ENCODE data around the gene NGF. TPM values are rescaled to one million over a fixed set of nuclear protein-coding genes. Genes with fewer than 3 reads are reported as not detected.

NGF gene
- total and polyA plus RNA-seq, 2 of the 8 experiments (the other 6 are each of a cell fraction or from before 2014, with no cell fraction given), result 1.6 TPM; not detected in 1

- TF ChIP-seq, protein P1, sequence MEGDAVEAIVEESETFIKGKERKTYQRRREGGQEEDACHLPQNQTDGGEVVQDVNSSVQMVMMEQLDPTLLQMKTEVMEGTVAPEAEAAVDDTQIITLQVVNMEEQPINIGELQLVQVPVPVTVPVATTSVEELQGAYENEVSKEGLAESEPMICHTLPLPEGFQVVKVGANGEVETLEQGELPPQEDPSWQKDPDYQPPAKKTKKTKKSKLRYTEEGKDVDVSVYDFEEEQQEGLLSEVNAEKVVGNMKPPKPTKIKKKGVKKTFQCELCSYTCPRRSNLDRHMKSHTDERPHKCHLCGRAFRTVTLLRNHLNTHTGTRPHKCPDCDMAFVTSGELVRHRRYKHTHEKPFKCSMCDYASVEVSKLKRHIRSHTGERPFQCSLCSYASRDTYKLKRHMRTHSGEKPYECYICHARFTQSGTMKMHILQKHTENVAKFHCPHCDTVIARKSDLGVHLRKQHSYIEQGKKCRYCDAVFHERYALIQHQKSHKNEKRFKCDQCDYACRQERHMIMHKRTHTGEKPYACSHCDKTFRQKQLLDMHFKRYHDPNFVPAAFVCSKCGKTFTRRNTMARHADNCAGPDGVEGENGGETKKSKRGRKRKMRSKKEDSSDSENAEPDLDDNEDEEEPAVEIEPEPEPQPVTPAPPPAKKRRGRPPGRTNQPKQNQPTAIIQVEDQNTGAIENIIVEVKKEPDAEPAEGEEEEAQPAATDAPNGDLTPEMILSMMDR (IDR thresholded peaks at IDR 0.05; ENCODE audit: control extremely low read depth in 1 of 3, insufficient read depth in 1 of 3, low read depth in 1 of 3, low read length in 3 of 3), result no peak
- no peak for TF ChIP-seq ZNF274 (IDR thresholded peaks at IDR 0.05; ENCODE audit: borderline replicate concordance, extremely low read depth, low read length)
Observed at GRCh38 chr1:115238336-115239147, 99.5 kb downstream of the NGF start (continued).

Data from H1 (cell line).